AG04450 (cell line): ENCODE results near the gene KRTAP4-12. TPM values are rescaled to one million over a fixed set of nuclear protein-coding genes. Genes with fewer than 3 reads are reported as not detected.
"Not testable (repeated sequence)": the region's sequence is repeated elsewhere in the genome, so short reads cannot be mapped to it uniquely, and the experiment has no call there.

Experiments used
- CTCF ChIA-PET: fragments of 300-600, 350-600 bp; formaldehyde crosslinking; extraction: SDS; loops from one replicate; lab custom pipeline; 2022; ENCODE audit warnings: antibody characterized with exemption, inconsistent platforms; lab: Charles Lee
- POLR2A ChIA-PET: fragments of 350-600 bp; formaldehyde crosslinking; extraction: SDS; loops from one replicate; lab custom pipeline; 2021; ENCODE audit warnings: antibody characterized with exemption, inconsistent platforms; lab: Yijun Ruan, JAX
- DNase-seq: peaks from one replicate; pipeline ENCODE4 v3.0.0-alpha.2; 2011; ENCODE audit warnings: low read depth, low spot score
- H3K27ac ChIP-seq: one replicate; pipeline ENCODE4 v1.5.1; 2012; ENCODE audit warnings: low read depth, low read length, control low read depth
- H3K27me3 ChIP-seq: one replicate; pipeline ENCODE4 v1.6.0; 2012; ENCODE audit warnings: low read length; ENCODE audit not compliant: control insufficient read depth, insufficient read depth
- H3K4me3 ChIP-seq: 2 replicates; pipeline ENCODE4 v1.5.1; 2011; ENCODE audit warnings: mild to moderate bottlenecking, low read depth, low read length, control low read depth
- H3K9me3 ChIP-seq: 2 replicates; pipeline ENCODE4 v1.5.1; 2012; ENCODE audit warnings: low read length; ENCODE audit not compliant: control insufficient read depth, insufficient read depth
- polyA plus RNA-seq: library from polyadenylated mRNA; depleted of rRNA; stranded (reverse); fragments of >200 nt; gene quantifications from 2 replicates; pipeline ENCODE4 v1.2.3, GENCODE V29; 2011; rRNA removed
- TF ChIP-seq, protein P1 (sequence below): IDR thresholded peaks from 2 replicates; pipeline ENCODE4 v1.5.1; 2011; ENCODE audit warnings: low read depth, low read length, control low read depth, inconsistent platforms

KRTAP4-12 gene
- polyA plus RNA-seq, 1 experiment: not detected

DNA sequence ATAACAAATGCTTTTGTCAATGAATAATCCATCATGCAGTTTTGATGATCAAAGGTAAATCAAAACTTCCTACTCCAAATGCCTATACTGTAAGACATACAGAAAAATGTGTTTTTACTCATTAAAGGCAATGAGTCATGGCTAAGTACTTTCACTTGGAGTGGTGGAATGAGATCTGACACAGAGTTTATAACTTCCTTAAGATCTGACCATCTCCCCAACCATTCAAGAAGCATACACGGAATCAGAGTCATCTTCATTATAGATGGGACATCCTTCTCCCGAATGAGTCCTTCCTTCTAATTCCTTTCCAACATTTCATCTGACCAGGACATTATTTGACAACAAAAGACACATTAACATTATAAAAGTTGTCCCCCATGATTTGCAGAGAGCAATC, 40.6 kb downstream of the KRTAP4-12 start:
- H3K27ac ChIP-seq, CTCF ChIA-PET, POLR2A ChIA-PET: not testable (repeated sequence)

DNA sequence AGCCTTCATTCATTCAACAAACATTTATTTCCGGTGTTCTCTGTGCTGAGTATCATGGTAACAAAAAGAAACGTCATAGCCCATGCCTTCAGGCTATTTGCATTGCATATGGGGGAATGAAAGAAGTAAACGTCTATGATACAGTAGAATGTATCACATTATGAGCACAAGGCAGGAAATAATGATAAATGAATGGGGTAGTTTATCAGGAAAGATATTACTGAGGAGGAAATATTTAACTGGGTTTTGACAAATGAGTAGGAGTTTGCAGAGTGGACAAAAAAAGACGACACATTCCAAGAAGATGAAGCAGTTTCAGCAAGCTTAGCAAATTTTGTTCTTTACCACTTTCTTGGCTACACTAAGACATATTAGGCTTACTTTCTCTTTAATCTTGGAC, 41.4 kb downstream of the KRTAP4-12 start:
- no peak for DNase-seq
- TF ChIP-seq, protein P1, sequence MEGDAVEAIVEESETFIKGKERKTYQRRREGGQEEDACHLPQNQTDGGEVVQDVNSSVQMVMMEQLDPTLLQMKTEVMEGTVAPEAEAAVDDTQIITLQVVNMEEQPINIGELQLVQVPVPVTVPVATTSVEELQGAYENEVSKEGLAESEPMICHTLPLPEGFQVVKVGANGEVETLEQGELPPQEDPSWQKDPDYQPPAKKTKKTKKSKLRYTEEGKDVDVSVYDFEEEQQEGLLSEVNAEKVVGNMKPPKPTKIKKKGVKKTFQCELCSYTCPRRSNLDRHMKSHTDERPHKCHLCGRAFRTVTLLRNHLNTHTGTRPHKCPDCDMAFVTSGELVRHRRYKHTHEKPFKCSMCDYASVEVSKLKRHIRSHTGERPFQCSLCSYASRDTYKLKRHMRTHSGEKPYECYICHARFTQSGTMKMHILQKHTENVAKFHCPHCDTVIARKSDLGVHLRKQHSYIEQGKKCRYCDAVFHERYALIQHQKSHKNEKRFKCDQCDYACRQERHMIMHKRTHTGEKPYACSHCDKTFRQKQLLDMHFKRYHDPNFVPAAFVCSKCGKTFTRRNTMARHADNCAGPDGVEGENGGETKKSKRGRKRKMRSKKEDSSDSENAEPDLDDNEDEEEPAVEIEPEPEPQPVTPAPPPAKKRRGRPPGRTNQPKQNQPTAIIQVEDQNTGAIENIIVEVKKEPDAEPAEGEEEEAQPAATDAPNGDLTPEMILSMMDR: no peak
- POLR2A ChIA-PET: no interaction called here
- Histone ChIP-seq H3K27ac (no peak overlapping the region), H3K9me3 (no peaks in the 10 kb centered on the region), H3K4me3 (no peak overlapping the region), H3K27me3 (no peaks in the 10 kb centered on the region)
- CTCF ChIA-PET: no interaction called here

More for the DNA sequence above, 40.6 kb downstream of the KRTAP4-12 start:
- H3K9me3 ChIP-seq, H3K27me3 ChIP-seq, DNase-seq, H3K4me3 ChIP-seq: not testable (repeated sequence)

DNA sequence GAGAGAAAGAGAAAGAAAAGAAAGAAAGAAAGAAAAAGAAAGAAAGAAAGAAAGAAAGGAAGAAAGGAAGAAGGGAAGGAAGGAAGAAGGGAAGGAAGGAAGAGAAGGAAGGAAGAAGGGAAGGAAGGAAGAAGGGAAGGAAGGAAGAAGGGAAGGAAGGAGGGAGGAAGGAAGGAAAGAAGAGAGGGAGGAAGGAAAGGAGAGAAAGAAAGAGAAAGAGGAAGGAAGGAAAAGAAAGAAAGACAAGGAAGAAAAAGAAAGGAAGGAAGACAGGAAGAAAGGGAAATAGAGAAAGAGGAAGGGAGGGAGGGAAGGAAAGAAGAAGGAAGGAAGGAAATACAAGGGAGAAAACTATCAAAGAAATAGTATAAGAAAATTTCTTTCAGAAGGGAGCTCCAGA, 47.2 kb downstream of the KRTAP4-12 start:
- CTCF ChIA-PET: no interaction called here
- Histone ChIP-seq H3K9me3 (no peaks in the 10 kb centered on the region), H3K27me3 (no peaks in the 10 kb centered on the region), H3K4me3 (no peak overlapping the region), H3K27ac (no peak overlapping the region)
- POLR2A ChIA-PET: no interaction called here
- TF ChIP-seq, protein P1: no peak
- no peak for DNase-seq

DNA sequence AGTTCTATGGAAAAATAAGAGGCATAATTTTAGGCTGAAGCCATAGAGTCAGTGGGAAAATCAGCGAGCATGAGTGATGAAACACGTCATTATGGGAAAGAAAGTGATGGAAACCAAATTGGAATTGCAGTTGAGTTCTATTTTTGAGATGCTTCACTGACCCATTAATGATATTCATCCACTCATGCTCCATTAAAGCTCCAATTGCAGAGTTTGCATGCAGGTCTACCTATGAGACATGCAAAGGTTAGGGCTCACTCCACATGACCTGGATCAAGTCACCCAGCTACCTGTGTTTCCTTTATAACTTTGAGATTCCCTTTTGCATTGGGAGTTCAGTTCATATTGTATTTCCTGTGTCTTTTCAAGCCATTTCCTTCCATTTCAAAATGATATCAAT, 50.3 kb downstream of the KRTAP4-12 start:
- Histone ChIP-seq H3K27ac (no peak overlapping the region), H3K9me3 (no peaks in the 10 kb centered on the region), H3K27me3 (no peaks in the 10 kb centered on the region), H3K4me3 (no peak overlapping the region)
- ChIA-PET CTCF (no interaction called here), POLR2A (no interaction called here)
- DNase-seq: no peak
- TF ChIP-seq, protein P1: no peak

Other genes starting within 250 kb of the KRTAP4-12 start
- gene KRT20, start 238.9 kb downstream of the KRTAP4-12 start, polyA plus RNA-seq: not detected in 2 replicates
- 0.06 TPM in 1 of 2 replicates, not detected in the other for gene KRT23, start 186.5 kb downstream of the KRTAP4-12 start, polyA plus RNA-seq
- 0.11 TPM in 1 of 2 replicates, not detected in the other for gene KRT39, start 157.2 kb downstream of the KRTAP4-12 start, polyA plus RNA-seq
- not detected in 2 replicates for gene KRT40, start 139.9 kb downstream of the KRTAP4-12 start, polyA plus RNA-seq
- not detected in 2 replicates for gene KRTAP3-3, start 130.0 kb downstream of the KRTAP4-12 start, polyA plus RNA-seq
- gene KRTAP3-2, start 124.3 kb downstream of the KRTAP4-12 start, polyA plus RNA-seq: not detected in 2 replicates
- not detected in 2 replicates for gene KRTAP3-1, start 115.1 kb downstream of the KRTAP4-12 start, polyA plus RNA-seq
- 16.9 and 20.2 TPM in 2 replicates for gene KRTAP1-5, start 97.0 kb downstream of the KRTAP4-12 start, polyA plus RNA-seq
- gene KRTAP1-4, start 94.0 kb downstream of the KRTAP4-12 start, polyA plus RNA-seq: not detected in 2 replicates
- not detected in 2 replicates for gene KRTAP1-3, start 89.3 kb downstream of the KRTAP4-12 start, polyA plus RNA-seq
- 0.19 and 0.27 TPM in 2 replicates for gene KRTAP1-1, start 82.7 kb downstream of the KRTAP4-12 start, polyA plus RNA-seq
- not detected in 2 replicates for gene KRTAP2-1, start 76.9 kb downstream of the KRTAP4-12 start, polyA plus RNA-seq
- not detected in 2 replicates for gene KRTAP2-2, start 69.0 kb downstream of the KRTAP4-12 start, polyA plus RNA-seq
- gene KRTAP2-3, start 64.1 kb downstream of the KRTAP4-12 start, polyA plus RNA-seq: 1.3 and 2.5 TPM in 2 replicates
- gene KRTAP2-4, start 58.3 kb downstream of the KRTAP4-12 start, polyA plus RNA-seq: not detected in 2 replicates
- not detected in 2 replicates for gene KRTAP4-7, start 40.0 kb downstream of the KRTAP4-12 start, polyA plus RNA-seq
- gene KRTAP4-8, start 26.0 kb downstream of the KRTAP4-12 start, polyA plus RNA-seq: not detected in 2 replicates
- not detected in 2 replicates for gene KRTAP4-16, start 22.0 kb downstream of the KRTAP4-12 start, polyA plus RNA-seq
- not detected in 2 replicates for gene KRTAP4-9, start 18.8 kb downstream of the KRTAP4-12 start, polyA plus RNA-seq
- gene KRTAP4-11, start 5.8 kb downstream of the KRTAP4-12 start, polyA plus RNA-seq: not detected in 2 replicates
- gene KRTAP4-6, start 16.4 kb upstream of the KRTAP4-12 start, polyA plus RNA-seq: not detected in 2 replicates
- not detected in 2 replicates for gene KRTAP4-5, start 25.6 kb upstream of the KRTAP4-12 start, polyA plus RNA-seq
- gene KRTAP4-4, start 36.6 kb upstream of the KRTAP4-12 start, polyA plus RNA-seq: not detected in 2 replicates
- gene KRTAP4-3, start 44.0 kb upstream of the KRTAP4-12 start, polyA plus RNA-seq: not detected in 2 replicates
- not detected in 2 replicates for gene KRTAP4-2, start 54.0 kb upstream of the KRTAP4-12 start, polyA plus RNA-seq
- gene KRTAP4-1, start 60.7 kb upstream of the KRTAP4-12 start, polyA plus RNA-seq: not detected in 2 replicates
- gene KRTAP9-1, start 65.7 kb upstream of the KRTAP4-12 start, polyA plus RNA-seq: not detected in 2 replicates
- gene KRTAP9-2, start 102.5 kb upstream of the KRTAP4-12 start, polyA plus RNA-seq: not detected in 2 replicates
- not detected in 2 replicates for gene KRTAP9-3, start 108.3 kb upstream of the KRTAP4-12 start, polyA plus RNA-seq
- not detected in 2 replicates for gene KRTAP9-8, start 113.8 kb upstream of the KRTAP4-12 start, polyA plus RNA-seq
- not detected in 2 replicates for gene KRTAP9-4, start 125.5 kb upstream of the KRTAP4-12 start, polyA plus RNA-seq
- gene KRTAP9-9, start 131.2 kb upstream of the KRTAP4-12 start, polyA plus RNA-seq: not detected in 2 replicates
- not detected in 2 replicates for gene KRTAP9-6, start 141.2 kb upstream of the KRTAP4-12 start, polyA plus RNA-seq
- gene KRTAP9-7, start 151.5 kb upstream of the KRTAP4-12 start, polyA plus RNA-seq: not detected in 2 replicates
- not detected in 2 replicates for gene KRTAP29-1, start 178.7 kb upstream of the KRTAP4-12 start, polyA plus RNA-seq
- gene KRTAP16-1, start 185.1 kb upstream of the KRTAP4-12 start, polyA plus RNA-seq: not detected in 2 replicates
- not detected in 2 replicates for gene KRTAP17-1, start 191.5 kb upstream of the KRTAP4-12 start, polyA plus RNA-seq
- not detected in 2 replicates for gene KRT33A, start 226.6 kb upstream of the KRTAP4-12 start, polyA plus RNA-seq
- gene KRT33B, start 245.6 kb upstream of the KRTAP4-12 start, polyA plus RNA-seq: 0.07 TPM in 1 of 2 replicates, not detected in the other